ENCODE measurements around the gene TMEM59. TPM values are rescaled to one million over a fixed set of nuclear protein-coding genes. Genes with fewer than 3 reads are reported as not detected.
A peak's percentile ranks its signal among the peaks of the same experiment; 100 is the strongest.

TMEM59 gene
- total and polyA plus RNA-seq, 4 donors = 266 to 356 (median 305) TPM

DNA sequence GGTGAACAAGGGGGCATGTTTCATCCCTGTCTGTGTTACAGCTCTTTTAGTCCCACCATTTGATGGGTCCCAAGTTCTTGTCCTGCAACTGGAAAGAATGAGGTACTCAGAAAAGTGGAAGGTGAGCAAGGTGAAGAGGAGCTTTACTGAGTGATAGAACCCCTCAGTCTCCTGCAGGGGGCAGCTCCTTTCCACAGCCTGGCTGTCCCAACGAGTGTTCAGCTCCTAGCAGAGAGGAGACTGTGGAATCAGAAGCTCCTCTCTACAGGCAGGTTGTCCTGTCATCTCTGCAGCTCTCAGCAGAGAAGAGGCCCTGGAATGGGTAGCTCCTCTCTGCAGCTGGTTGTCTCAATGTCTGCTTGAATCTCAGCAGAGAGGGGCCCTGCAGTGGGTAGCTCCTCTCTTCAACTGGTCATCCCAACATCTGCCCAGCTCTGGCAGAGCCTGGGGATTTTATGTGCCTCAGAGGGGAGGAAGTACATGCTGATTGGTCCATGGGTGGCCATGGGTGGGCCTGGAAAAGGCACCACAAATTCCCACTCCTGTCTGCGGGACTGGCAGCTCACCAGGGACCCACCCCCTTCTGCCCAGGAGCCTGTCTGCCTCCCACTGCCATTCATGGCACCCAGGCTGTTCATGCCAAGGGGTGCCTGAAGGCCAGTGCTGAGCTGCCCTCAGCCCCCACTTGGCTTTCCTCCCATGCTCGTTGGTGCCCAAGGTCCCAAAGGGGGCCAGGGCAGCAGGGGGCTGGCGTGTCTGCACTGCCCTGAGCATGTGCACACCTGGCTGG lies 60.7 kb downstream of the TMEM59 start:
- WGBS, 2 donors = 74 to 75% methylated on average over 4 of the region's 4 CpGs
- no peaks in the 10 kb centered on the region for H3K4me1 ChIP-seq (ENCODE audit: control insufficient read depth in 1 of 2, insufficient read depth in 2 of 2, low read length in 2 of 2)
- intact Hi-C loops (cut with DNase I) = no loop called here
- H3K36me3 ChIP-seq (ENCODE audit: control insufficient read depth in 1 of 2, insufficient read depth in 2 of 2, low read length in 1 of 2) = no peaks in the 10 kb centered on the region
- ATAC-seq (ENCODE audit: low FRiP score) (no peak), DNase-seq (peak in 1 of 2 donors; percentile 51)
- no peak overlapping the region for H3K27ac ChIP-seq (ENCODE audit: low read depth in 1 of 2, low read length in 2 of 2)
- H3K9me3 ChIP-seq (ENCODE audit: control insufficient read depth, low read length) = no peaks in the 10 kb centered on the region
- H3K27me3 ChIP-seq (ENCODE audit: control insufficient read depth in 1 of 2, insufficient read depth in 2 of 2, low read length in 1 of 2) = no peaks in the 10 kb centered on the region
- no peak overlapping the region for H3K4me3 ChIP-seq (ENCODE audit: low read length in 2 of 2)

DNA sequence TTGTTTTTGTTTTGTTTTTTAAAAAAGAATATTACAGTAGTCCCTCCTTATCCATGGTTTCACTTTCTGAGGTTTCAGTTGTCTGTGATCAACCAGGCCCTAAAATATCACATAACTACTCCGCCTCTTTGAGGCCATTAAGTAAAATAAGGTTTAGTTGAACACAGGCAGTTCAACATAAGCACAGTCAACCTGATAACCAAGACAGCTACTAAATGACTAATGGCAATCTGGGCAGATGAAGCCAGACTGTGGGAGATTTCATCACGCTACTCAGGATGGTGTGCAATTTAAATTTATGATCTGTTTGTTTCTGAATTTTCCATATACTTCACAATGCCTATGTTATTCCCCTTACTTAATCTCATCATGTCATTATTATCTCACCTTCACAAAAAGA lies 65.1 kb downstream of the TMEM59 start:
- no peak overlapping the region for H3K27ac ChIP-seq (ENCODE audit: low read depth in 1 of 2, low read length in 2 of 2)

DNA sequence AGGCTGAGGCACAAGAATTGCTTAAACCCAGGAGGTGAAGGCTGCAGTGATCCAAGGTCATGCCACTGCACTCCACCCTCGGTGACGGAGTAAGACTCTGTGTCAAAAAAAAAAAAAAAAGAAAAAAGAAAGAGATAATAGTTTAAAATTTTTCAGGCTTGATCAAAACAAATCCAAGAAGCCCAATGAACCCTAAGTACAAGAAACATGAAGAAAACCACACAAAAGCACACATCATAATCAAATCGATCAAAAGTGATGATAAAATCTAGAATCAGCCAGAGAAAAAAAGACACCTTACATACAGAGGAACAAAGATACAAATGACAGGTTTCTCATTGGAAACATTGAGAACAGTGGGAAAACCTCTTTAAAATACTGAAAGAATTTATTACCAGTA lies 66.5 kb downstream of the TMEM59 start:
- H3K4me1 ChIP-seq (ENCODE audit: control insufficient read depth in 1 of 2, insufficient read depth in 2 of 2, low read length in 2 of 2) = no peaks in the 10 kb centered on the region
- intact Hi-C loops (cut with DNase I) = no loop called here
- H3K36me3 ChIP-seq (ENCODE audit: control insufficient read depth in 1 of 2, insufficient read depth in 2 of 2, low read length in 1 of 2) = no peaks in the 10 kb centered on the region
- ATAC-seq (ENCODE audit: low FRiP score) (no peak), DNase-seq (no peak)
- H3K9me3 ChIP-seq (ENCODE audit: control insufficient read depth, low read length) = no peaks in the 10 kb centered on the region
- 95 to 99% methylated on average over 3 of the region's 3 CpGs for WGBS, 2 donors
- H3K27ac ChIP-seq (ENCODE audit: low read depth in 1 of 2, low read length in 2 of 2) = no peak overlapping the region
- no peaks in the 10 kb centered on the region for H3K27me3 ChIP-seq (ENCODE audit: control insufficient read depth in 1 of 2, insufficient read depth in 2 of 2, low read length in 1 of 2)
- no peak overlapping the region for H3K4me3 ChIP-seq (ENCODE audit: low read length in 2 of 2)

More for the DNA sequence above, 65.1 kb downstream of the TMEM59 start:
- no peaks in the 10 kb centered on the region for H3K27me3 ChIP-seq (ENCODE audit: control insufficient read depth in 1 of 2, insufficient read depth in 2 of 2, low read length in 1 of 2)
- DNase-seq (no peak), ATAC-seq (ENCODE audit: low FRiP score) (no peak)
- no peaks in the 10 kb centered on the region for H3K36me3 ChIP-seq (ENCODE audit: control insufficient read depth in 1 of 2, insufficient read depth in 2 of 2, low read length in 1 of 2)
- H3K9me3 ChIP-seq (ENCODE audit: control insufficient read depth, low read length) = no peaks in the 10 kb centered on the region
- no peaks in the 10 kb centered on the region for H3K4me1 ChIP-seq (ENCODE audit: control insufficient read depth in 1 of 2, insufficient read depth in 2 of 2, low read length in 2 of 2)
- H3K4me3 ChIP-seq (ENCODE audit: low read length in 2 of 2) = no peak overlapping the region
- WGBS, 2 donors = 92 to 94% methylated on average over 2 of the region's 2 CpGs
- intact Hi-C loops (cut with DNase I) = no loop called here

DNA sequence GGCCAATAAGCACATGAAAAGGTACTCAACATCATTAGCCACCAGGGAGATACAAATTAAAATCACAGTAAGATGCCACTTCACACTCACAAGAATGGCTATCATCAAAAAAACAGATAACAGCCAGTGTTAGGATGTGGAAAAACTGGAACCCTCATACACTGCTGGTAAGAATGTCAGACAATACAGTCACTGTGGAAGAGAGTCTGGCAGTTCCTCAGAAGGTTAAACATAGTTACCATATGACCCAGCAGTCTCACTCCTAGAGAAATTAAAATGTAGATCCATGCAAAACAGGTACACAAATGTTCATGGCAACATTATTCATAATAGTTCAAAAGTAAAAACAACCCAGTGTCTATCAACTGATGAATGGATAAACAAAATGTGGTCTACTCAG lies 68.3 kb downstream of the TMEM59 start:
- intact Hi-C loops (cut with DNase I) = no loop called here
- H3K27ac ChIP-seq (ENCODE audit: low read depth in 1 of 2, low read length in 2 of 2) = no peak overlapping the region
- DNase-seq = no peak
- H3K9me3 ChIP-seq (ENCODE audit: control insufficient read depth, low read length) = no peaks in the 10 kb centered on the region
- no peaks in the 10 kb centered on the region for H3K4me1 ChIP-seq (ENCODE audit: control insufficient read depth in 1 of 2, insufficient read depth in 2 of 2, low read length in 2 of 2)
- no peak for ATAC-seq (ENCODE audit: low FRiP score)
- no peaks in the 10 kb centered on the region for H3K36me3 ChIP-seq (ENCODE audit: control insufficient read depth in 1 of 2, insufficient read depth in 2 of 2, low read length in 1 of 2)
- no peak overlapping the region for H3K4me3 ChIP-seq (ENCODE audit: low read length in 2 of 2)
- H3K27me3 ChIP-seq (ENCODE audit: control insufficient read depth in 1 of 2, insufficient read depth in 2 of 2, low read length in 1 of 2) = no peaks in the 10 kb centered on the region

DNA sequence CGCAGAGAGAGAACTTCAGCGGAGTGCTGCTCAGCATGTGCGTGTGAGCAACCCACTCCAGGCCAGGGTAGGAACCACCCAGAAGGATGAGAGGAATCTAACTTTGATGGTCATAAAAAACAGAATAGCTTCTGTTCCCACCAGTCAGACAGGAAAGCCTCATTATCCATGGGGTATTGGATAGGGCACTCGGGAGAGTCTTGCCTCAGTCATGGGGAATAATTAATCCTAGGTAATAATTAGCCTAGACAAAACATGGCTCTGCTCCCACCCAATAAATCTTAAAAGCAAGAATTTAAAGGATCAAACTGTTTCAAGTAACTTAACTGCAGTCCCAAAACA lies 70.3 kb downstream of the TMEM59 start:
- 30 to 35% methylated on average over 4 of the region's 4 CpGs for WGBS, 2 donors
- no peak for ATAC-seq (ENCODE audit: low FRiP score)
- no peak overlapping the region for H3K27ac ChIP-seq (ENCODE audit: low read depth in 1 of 2, low read length in 2 of 2)

DNA sequence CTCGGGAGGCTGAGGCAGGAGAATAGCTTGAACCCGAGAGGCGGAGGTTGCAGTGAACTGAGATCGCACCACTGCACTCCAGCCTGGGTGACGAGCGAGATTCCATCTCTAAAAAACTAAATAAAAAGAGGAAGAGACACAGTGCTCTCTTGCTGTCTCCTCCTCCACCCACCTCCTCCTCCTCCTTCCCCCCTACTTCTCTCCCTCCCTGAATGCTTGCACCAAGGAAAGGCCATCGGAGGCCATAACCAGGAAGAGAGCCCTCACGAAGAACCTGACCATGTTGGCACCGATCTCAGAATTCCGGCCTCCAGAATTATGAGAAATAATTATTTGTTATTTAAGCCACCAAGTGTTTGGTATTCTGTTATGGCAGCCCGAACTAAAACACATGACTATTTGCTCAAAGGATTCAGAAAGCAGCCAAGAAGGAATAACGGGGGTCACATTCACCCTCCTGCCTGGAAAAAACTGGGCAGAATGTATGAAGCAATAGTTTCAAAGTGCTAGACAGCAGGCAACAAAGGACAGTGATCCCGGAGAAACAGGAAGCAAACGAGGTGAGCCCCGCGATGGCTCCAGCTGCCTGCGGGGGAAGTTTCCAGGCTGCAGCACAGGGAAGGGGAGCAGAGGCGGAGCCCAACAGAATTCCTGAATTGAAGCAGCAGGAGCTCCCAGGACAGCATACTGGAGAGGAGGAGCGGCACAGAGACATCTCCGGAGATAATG lies 70.8 kb downstream of the TMEM59 start:
- H3K4me1 ChIP-seq (ENCODE audit: control insufficient read depth in 1 of 2, insufficient read depth in 2 of 2, low read length in 2 of 2) = no peaks in the 10 kb centered on the region
- H3K9me3 ChIP-seq (ENCODE audit: control insufficient read depth, low read length) = no peaks in the 10 kb centered on the region
- ATAC-seq (ENCODE audit: low FRiP score) (peak; percentile 46), DNase-seq (peak in 1 of 2 donors; percentile 62)
- H3K36me3 ChIP-seq (ENCODE audit: control insufficient read depth in 1 of 2, insufficient read depth in 2 of 2, low read length in 1 of 2) = no peaks in the 10 kb centered on the region
- 36 to 37% methylated on average over 20 of the region's 20 CpGs for WGBS, 2 donors
- H3K4me3 ChIP-seq (ENCODE audit: low read length in 2 of 2) = peak overlapping the region; percentile 17 to 29
- no peaks in the 10 kb centered on the region for H3K27me3 ChIP-seq (ENCODE audit: control insufficient read depth in 1 of 2, insufficient read depth in 2 of 2, low read length in 1 of 2)
- no peak overlapping the region for H3K27ac ChIP-seq (ENCODE audit: low read depth in 1 of 2, low read length in 2 of 2)
- intact Hi-C loops (cut with DNase I) = no loop called here

More for the DNA sequence above, 70.3 kb downstream of the TMEM59 start:
- intact Hi-C loops (cut with DNase I) = no loop called here
- Histone ChIP-seq H3K36me3 (ENCODE audit: control insufficient read depth in 1 of 2, insufficient read depth in 2 of 2, low read length in 1 of 2) (no peaks in the 10 kb centered on the region), H3K4me3 (ENCODE audit: low read length in 2 of 2) (peak overlapping the region; percentile 17 to 29), H3K27me3 (ENCODE audit: control insufficient read depth in 1 of 2, insufficient read depth in 2 of 2, low read length in 1 of 2) (no peaks in the 10 kb centered on the region), H3K9me3 (ENCODE audit: control insufficient read depth, low read length) (no peaks in the 10 kb centered on the region), H3K4me1 (ENCODE audit: control insufficient read depth in 1 of 2, insufficient read depth in 2 of 2, low read length in 2 of 2) (no peaks in the 10 kb centered on the region)
- DNase-seq = no peak

DNA sequence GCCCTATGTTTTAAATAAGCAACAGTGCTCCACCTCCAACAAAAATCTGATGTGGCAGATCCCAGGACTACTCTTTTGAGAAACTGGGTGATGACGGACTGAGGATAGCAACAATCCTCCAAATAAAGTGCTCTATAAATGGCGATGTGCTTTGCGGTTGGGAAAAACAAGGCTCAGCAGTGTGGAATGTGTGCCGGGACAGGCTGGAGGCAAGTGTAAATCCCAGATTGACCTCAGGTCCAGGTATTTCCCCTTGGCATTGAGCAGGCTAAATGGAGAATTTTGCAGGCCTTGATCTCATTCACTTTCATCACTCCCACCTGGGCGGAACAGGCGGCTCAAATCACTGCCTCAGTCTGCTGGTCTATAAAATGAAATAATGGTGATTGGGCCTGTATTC lies 71.8 kb downstream of the TMEM59 start:
- ATAC-seq (ENCODE audit: low FRiP score) = no peak
- 90 to 94% methylated on average over 6 of the region's 6 CpGs for WGBS, 2 donors
- no peak overlapping the region for H3K27ac ChIP-seq (ENCODE audit: low read depth in 1 of 2, low read length in 2 of 2)

DNA sequence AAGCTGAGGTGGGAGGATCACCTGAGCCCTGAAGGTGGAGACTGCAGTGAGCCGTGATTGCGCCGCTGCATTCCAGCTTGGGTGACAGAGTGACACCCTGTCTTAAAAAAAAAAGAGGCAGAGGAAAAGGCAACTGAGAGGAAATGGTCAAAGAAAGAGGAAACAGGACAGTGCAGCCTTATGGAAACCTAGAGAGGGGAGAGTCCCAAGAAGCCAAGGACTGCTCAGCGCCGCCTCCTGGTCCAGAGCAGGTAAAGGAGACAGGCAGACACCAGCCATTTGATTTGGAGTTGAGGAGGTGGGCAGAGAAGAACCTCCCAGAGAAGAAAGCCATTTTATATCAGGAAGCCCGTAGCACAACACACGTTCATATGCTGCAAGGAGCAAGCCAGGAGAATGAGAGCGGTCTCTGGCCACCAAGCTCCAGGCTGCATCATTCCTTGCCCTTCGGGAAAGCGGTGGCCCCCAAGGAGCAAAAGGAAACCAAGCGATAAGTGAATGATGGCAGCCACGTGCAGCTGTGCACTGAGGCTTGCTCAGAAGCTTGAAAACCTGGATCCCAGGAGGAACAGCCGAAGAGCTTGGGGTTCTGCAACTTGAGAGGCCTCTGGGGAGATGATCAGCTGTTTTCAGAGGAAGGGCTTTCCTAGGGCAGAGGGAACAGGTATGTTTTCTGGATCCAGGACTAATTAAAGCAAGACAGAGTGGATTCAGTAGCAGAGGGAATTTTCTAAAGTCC lies 73.1 kb downstream of the TMEM59 start:
- no peak for ATAC-seq (ENCODE audit: low FRiP score)
- Histone ChIP-seq H3K9me3 (ENCODE audit: control insufficient read depth, low read length) (no peaks in the 10 kb centered on the region), H3K4me3 (ENCODE audit: low read length in 2 of 2) (no peak overlapping the region), H3K4me1 (ENCODE audit: control insufficient read depth in 1 of 2, insufficient read depth in 2 of 2, low read length in 2 of 2) (no peaks in the 10 kb centered on the region), H3K36me3 (ENCODE audit: control insufficient read depth in 1 of 2, insufficient read depth in 2 of 2, low read length in 1 of 2) (no peaks in the 10 kb centered on the region), H3K27ac (ENCODE audit: low read depth in 1 of 2, low read length in 2 of 2) (no peak overlapping the region), H3K27me3 (ENCODE audit: control insufficient read depth in 1 of 2, insufficient read depth in 2 of 2, low read length in 1 of 2) (no peaks in the 10 kb centered on the region)
- WGBS, 2 donors = 88 to 89% methylated on average over 13 of the region's 13 CpGs
- DNase-seq = no peak
- intact Hi-C loops (cut with DNase I) = no loop called here

More for the DNA sequence above, 71.8 kb downstream of the TMEM59 start:
- no peak for DNase-seq
- H3K9me3 ChIP-seq (ENCODE audit: control insufficient read depth, low read length) = no peaks in the 10 kb centered on the region
- H3K27me3 ChIP-seq (ENCODE audit: control insufficient read depth in 1 of 2, insufficient read depth in 2 of 2, low read length in 1 of 2) = no peaks in the 10 kb centered on the region
- no peaks in the 10 kb centered on the region for H3K4me1 ChIP-seq (ENCODE audit: control insufficient read depth in 1 of 2, insufficient read depth in 2 of 2, low read length in 2 of 2)
- H3K4me3 ChIP-seq (ENCODE audit: low read length in 2 of 2) = no peak overlapping the region
- H3K36me3 ChIP-seq (ENCODE audit: control insufficient read depth in 1 of 2, insufficient read depth in 2 of 2, low read length in 1 of 2) = no peaks in the 10 kb centered on the region
- intact Hi-C loops (cut with DNase I) = no loop called here

Measured in aorta (tissue), 5 donors.